NCI-H1694 (cell line): ENCODE results near the gene PIP4K2A.
"Not testable (repeated sequence)": the region's sequence is repeated elsewhere in the genome, so short reads cannot be mapped to it uniquely, and the experiment has no call there.

Source experiments
- DNase-seq: peaks from one replicate; lab custom pipeline; 2025; lab: John Stamatoyannopoulos, UW

Gene PIP4K2A

GRCh38 chr10:22714479-22715289 lies at the start of gene PIP4K2A:
PIP4K2A (minus strand) TSS chr10:22714578; CDS start chr10:22714326, 252 bp downstream.
- no peak for DNase-seq

GRCh38 chr10:22761569-22762220 lies 47.3 kb upstream of the PIP4K2A start:
- no peak for DNase-seq

DNA sequence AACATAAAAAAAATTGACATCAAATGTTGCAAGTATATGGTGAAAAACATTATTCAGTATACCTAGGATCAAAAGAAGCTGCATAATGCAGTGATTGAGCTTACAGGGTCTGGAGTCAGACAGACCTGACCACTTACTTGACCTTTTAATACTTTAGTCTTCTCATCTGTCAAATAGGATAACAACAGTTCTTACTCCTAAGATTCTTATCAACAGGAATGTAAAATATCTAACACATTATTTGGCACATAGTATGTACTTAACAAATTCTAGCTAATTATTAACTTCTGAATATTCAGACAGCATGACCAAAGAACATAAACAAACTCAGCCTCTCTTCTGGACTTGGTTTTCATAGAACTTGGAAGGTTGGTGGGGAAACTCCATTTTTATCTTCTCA lies 45.6 kb upstream of the PIP4K2A start:
- no peak for DNase-seq

- DNase-seq = no peak
These were observed 44.5 kb upstream of the PIP4K2A start for GRCh38 chr10:22758867-22759266.

DNA sequence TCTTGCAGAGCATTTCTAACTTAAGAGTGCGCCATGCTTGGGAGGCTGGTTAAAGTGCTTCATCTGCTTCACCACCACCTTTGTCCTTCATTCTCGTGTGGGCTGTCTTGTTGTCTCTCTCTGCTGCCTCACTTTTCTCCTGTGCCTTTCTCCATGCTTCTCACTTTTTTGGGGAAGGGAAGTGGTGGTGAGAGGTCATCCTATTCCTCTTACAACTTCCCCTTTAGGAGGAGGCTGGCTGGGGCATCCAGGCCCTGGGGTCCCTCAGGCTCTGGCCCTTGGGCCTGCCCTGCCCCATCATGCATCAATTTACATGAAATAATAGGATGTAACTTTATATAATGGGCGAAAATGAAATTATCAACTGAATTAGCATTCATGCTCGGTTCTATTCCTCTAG lies 39.9 kb upstream of the PIP4K2A start:
- DNase-seq = no peak

- DNase-seq = no peak
These were observed 39.4 kb upstream of the PIP4K2A start for GRCh38 chr10:22753786-22754185.

GRCh38 chr10:22752272-22752889 lies 38.0 kb upstream of the PIP4K2A start:
- no peak for DNase-seq

DNA sequence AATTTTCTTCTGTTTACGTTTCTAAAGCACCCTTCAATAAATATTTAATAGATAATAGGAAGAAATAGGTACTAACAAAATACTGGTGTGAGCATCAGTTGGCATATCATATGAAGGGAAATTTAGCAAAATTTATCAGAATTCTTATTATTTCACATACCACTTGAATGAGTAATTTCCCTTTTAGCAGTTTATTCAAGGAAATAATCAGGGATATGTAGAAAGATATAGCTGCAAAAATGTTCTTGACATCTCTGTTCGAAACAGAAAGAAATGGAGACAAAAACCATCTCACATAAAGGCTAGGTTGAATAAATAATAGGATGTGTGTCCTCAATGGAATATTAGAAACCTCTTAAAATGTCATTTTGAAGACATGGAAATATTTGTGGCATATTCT lies 35.8 kb upstream of the PIP4K2A start:
- no peak for DNase-seq

DNA sequence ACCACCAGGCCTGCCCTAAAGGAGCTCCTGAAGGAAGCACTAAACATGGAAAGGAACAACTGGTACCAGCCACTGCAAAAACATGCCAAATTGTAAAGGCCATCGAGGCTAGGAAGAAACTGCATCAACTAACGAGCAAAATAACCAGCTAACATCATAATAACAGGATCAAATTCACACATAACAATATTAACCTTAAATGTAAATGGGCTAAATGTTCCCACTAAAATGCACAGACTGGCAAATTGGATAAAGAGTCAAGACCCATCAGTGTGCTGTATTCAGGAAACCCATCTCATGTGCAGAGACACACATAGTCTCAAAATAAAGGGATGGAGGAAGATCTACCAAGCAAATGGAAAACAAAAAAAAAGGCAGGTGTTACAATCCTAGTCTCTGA lies 30.5 kb upstream of the PIP4K2A start:
- not testable (repeated sequence) for DNase-seq

DNA sequence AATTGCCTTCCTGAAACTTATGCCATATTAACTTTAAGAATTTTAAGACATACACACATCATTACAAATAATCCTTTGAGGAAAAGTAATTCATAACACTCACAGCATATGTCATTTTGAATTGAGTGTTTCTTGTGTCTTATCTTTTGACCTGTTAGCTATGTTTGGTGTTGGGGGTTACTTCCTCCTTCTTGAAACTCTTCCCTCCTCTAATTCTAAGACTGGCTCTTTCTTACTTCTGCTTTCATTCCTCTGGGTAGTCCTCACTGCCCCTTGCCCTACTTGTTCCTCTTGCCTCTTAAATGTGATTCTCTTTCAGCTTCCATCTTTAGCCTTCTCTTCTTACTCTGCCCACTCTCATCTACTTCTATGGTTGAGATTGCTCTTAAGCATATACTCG lies 28.3 kb upstream of the PIP4K2A start:
- no peak for DNase-seq

DNA sequence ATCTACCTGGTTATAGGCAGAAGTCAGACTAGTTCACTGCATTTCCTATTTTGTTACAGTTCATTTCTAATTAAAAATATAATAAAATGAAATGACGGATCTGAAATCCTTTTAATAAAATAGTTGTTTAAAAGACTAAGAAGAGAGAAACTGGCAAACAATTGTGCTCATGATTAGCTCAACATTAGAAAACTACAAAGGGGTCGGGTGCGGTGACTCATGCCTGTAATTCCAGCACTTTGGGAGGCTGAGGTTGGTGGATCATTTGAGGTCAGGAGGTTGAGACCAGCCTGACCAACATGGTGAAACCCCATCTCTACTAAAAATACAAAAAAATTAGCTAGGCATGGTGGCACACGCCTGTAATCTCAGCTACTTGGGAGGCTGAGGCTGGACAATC lies 27.3 kb upstream of the PIP4K2A start:
- DNase-seq = not testable (repeated sequence)

DNA sequence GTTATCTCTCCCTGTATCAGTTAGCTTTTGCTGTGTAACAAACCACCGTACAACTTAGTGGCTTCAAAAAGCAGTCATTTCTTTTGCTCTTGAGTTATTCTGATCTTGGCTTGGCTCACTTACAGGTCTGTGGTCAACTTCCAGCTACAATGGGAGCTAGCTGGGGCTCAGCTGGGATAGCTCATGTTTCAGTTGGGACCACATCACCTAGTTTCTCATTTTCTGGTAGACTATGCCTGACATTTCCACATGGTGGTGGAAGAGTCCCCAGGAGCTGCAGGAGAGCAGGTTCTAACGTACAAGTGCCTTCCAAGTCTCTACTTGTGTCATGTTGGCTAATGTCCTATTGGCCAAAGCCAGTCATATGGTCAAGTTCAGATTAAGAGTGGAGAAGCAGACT lies 25.8 kb upstream of the PIP4K2A start:
- no peak for DNase-seq

DNA sequence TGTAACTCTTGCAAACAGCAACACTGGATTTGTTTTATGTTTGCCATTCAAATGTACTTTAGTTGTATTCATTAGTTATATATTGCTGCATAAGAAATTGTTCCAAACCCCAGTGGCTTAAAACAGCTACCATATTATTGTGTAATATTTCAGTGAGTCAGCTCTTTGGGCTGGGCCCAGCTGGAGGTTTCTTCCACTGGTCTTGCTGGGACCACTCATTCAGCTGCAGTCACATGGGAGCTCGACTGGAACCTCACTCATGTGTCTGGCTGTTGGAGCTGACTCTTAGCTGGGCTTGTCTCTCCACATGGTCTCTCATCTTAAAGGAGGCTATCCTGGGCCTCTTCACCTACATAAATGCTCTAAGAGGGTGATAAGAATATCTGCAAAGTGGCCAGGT lies 23.2 kb upstream of the PIP4K2A start:
- no peak for DNase-seq

DNA sequence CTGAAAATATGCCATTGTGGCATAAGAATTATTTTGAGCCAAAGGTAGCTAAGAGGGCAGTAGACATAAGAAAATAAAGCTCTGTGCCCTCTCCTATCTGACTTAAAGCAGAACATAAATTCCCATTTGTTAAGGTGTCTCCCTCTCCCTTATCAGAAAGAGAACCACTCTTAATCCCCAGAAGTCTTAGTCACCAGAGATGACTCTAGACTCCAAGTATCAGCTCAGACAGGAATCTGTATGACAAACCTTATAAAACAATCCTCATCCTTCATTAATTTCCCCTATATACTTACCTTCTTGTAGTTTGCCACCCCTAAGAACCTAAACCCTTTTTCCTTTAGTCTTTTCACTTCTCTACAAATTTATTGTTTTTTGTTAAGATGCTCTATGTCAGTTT lies 21.8 kb upstream of the PIP4K2A start:
- no peak for DNase-seq

- DNase-seq = no peak
These were observed 19.6 kb upstream of the PIP4K2A start for GRCh38 chr10:22733992-22734391.

DNA sequence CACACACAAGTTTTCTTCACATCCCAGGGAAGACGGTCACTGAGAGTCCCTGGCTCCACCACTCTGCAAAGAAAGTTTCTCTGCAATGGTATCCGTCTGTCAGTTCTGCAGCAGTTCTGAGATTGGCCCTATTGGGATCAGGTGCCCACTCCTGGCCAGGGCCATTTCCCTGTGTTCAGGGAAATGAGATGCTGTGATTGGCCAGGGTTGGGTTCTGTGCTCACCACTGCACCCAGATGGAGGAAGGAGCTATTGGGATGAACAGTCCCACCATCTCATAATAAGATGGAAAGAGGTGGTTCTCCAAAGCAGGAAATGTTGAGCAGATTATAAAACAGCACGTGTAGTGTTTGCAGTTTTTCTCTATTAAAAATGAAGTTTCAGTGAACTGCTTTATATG lies 13.3 kb upstream of the PIP4K2A start:
- no peak for DNase-seq

GRCh38 chr10:22727112-22727511 lies 12.7 kb upstream of the PIP4K2A start:
- no peak for DNase-seq

GRCh38 chr10:22724773-22725172 lies 10.4 kb upstream of the PIP4K2A start:
- no peak for DNase-seq

GRCh38 chr10:22723783-22724182 lies 9.4 kb upstream of the PIP4K2A start:
- DNase-seq = no peak

- no peak for DNase-seq
These were observed 9.0 kb upstream of the PIP4K2A start for GRCh38 chr10:22723343-22723779.

- no peak for DNase-seq
These were observed 8.3 kb upstream of the PIP4K2A start for GRCh38 chr10:22722626-22723169.

GRCh38 chr10:22720667-22721066 lies 6.3 kb upstream of the PIP4K2A start:
- DNase-seq = no peak
